ENCODE data around the gene BAHD1. TPM values are rescaled to one million over a fixed set of nuclear protein-coding genes. Genes with fewer than 3 reads are reported as not detected.
A peak's percentile ranks its signal among the peaks of the same experiment; 100 is the strongest.

Gene BAHD1
- total RNA-seq, 1 donor from 2014 or later = 5.8 TPM

- DNase-seq (ENCODE audit: low spot score) = no peak
Observed at GRCh38 chr15:40467261-40467615, 26.5 kb downstream of the BAHD1 start.

DNA sequence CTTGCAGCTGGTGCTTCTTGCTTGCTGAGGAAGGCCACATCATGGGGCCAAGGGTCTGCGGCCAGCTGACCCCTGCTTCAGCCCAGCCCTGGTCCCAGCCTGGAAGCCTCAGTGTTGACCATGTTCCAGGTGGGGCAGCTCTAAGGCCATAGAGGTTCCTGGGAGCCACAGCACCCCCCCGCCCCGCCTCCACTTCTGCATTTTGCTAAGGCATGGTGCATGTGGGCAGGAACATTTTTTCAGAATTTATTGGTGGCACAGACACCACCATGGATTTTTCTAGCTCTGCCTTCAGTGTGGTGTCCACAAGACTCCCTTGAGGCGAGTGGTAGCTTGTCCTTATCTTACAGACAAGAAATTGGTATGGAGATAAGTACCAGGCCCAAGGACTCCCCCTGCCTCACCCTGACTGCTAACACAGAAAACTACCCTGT is 28.2 kb downstream of the BAHD1 start:
- no peak for DNase-seq (ENCODE audit: low spot score)

DNA sequence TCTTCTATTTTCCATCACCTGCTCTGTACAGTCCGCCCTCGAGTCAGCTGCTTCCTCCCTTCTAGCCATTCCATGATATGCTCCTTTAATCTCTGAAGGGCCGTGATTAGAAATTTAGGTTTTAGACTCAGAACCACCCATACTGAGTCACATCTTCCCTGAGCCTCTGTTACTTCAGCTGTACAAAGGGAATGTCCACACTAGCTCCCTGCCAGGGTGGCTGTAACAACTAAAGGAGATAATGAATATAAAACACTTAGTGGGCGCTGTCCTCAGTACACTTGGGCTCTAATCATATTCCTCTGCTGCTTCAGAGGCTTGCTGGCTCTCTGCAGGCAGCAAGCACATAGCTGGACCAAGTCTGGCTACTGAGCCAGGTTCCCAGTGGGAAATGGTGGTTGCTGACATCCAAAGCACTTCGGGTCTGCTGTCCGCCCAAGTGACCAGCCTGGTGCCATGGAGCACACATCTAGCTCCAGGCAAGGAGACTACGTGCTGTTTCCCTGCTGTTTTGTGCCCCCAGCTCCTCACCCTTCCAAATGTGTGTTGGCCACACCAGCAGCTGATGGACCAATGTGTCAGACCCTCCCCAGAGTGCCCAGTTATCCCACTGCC is 29.1 kb downstream of the BAHD1 start:
- peak; percentile 25 for DNase-seq (ENCODE audit: low spot score)

- DNase-seq (ENCODE audit: low spot score) = peak; percentile 78
Observed at GRCh38 chr15:40470423-40471104, 29.8 kb downstream of the BAHD1 start, which contains the start of gene CHST14. Gene CHST14 (plus strand): TSS chr15:40470984. CDS start chr15:40471214, 230 bp downstream.

- DNase-seq (ENCODE audit: low spot score) = peak; percentile 62
Observed at GRCh38 chr15:40471105-40471807, 30.5 kb downstream of the BAHD1 start.

- peak; percentile 33 for DNase-seq (ENCODE audit: low spot score)
Observed at GRCh38 chr15:40471808-40472150, 31.0 kb downstream of the BAHD1 start.

- no peak for DNase-seq (ENCODE audit: low spot score)
Observed at GRCh38 chr15:40472171-40472727, 31.5 kb downstream of the BAHD1 start.

DNA sequence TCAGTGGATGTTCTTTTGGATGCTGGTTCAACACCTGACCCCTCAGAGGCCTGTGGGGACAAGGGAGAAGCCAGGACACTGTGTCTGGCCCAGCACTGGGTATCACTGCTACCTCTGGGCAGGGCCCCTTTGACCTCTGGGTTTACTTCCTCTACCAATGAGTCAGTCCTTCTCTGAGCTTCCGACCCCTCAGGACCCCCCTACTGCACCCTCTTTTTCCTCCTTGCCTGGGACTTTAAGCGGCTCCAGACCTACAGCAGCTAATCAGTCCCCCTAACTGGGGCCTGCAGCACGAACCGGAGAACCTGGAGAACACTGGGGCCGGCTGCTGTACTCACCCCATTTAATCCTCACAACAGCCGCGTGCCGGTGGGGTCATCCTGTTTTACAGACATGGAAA is 33.8 kb downstream of the BAHD1 start:
- no peak for DNase-seq (ENCODE audit: low spot score)

DNA sequence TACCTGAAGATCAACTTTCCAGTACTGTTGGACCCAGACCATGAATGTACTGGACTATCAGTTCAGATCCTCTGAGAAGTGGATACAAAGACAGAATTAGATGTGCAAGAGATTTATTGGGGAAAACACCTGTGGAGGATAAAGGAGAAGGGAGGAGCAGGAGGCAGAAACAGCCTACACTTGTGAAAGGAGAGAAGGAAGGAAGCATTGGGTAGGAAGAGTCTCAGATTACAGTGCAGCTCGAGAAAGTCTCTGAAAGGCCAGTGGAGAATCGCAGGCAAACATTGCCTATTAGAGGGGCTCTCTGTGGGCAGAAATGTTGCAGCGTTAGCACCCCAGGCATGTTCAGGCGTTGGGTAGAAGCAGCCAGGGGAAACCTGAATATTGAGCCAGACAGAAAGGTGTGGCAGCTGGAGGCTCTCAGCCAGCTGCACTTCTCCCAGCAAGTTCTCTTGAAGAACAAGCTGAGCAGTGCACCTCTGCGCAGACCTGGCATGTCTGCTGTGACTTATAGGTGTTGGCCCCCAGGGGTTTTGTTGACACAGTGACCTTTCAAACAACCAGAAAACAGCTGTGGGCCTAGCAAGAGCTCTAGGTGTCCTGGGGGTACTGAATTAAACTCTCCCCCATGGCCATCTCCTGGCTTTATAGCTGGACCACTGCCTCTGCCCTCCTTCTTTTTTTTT is 37.0 kb downstream of the BAHD1 start:
- peak; percentile 23 for DNase-seq (ENCODE audit: low spot score)

DNA sequence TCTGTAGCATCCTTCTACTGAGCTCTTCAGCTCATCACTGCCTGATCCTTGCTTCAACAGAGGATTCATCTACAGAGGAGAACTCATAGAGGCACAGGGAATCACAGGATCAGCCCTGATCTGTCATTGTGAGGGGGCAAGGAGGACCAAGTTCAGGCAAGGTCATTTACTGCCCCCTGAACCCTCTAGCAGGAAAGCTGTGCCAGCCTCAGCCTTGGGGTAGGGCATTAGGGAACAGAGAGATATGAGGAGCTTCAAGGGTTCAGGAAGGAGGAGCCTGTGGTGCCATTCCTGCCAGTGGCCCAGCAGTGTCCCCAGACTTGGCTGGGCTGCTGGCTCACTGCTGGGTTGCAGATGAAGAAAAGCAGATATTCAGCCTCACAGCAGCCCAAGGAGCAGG is 38.3 kb downstream of the BAHD1 start:
- DNase-seq (ENCODE audit: low spot score) = no peak

DNA sequence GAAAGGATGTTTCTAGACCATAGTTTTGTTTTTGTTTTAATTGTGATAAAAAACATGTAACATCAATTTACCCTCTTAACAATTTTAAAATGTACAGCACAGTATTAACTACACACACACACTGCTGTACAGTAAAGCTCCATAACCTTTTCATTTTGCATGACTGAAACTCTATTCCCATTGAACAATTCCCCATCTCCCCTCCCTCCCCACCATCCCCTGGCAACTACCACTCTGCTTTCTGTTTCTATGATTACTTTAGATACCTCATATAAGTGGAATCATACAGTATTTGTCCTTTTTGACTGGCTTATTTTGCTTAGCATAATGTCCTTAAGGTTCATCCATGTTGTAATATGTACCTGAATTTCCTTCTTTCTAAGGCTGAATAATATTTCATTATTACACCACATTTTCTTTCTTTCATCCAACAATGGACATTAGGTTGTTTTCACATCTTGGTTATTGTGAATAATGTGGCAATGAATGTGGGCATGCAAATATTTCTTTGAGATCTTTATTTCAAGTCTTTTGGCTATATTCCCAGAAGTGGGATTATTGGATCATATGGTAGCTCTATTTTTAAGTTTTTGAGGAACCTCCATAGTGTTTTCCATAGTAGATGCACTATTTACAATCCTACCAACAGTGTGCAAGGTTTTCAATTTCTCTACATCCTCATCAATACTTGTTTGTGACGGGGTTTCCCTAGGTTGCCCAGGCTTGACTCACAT is 40.8 kb downstream of the BAHD1 start:
- DNase-seq (ENCODE audit: low spot score) = peak; percentile 55

- no peak for DNase-seq (ENCODE audit: low spot score)
Observed at GRCh38 chr15:40483919-40484318, 43.2 kb downstream of the BAHD1 start.

DNA sequence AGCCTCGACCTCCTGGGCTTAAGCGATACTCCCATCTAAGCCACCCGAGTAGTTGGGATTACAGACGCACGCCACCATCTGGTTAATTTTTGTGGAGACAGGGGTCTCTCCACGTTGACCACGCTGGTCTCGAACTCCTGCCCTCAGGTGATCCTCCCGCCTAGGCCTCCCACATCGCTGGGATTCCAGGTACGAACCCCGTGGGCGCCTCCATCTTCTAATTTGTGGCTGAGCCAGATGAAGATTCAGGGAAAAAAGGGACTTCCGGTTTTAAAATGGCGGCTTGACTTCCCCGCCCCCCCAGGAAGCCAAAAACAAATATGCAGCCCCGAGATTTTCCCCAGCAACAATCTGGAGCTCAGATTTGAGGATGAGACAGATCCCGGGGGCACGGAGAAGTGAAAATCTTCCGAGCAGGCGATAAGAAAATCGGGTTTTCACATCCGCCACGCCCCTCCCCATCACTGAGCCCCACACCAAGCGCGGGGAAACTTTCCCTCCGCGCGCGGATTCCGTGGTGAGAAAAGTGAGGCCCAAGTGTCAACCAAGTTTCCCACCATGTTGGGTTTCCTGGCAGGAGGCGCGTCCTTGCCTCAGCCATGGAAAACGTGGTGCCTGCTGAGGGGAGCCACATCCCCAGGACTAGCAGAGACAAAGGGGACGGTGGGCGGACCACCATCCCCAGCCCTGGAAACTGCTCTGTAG is 45.5 kb downstream of the BAHD1 start:
- DNase-seq (ENCODE audit: low spot score) = no peak

DNA sequence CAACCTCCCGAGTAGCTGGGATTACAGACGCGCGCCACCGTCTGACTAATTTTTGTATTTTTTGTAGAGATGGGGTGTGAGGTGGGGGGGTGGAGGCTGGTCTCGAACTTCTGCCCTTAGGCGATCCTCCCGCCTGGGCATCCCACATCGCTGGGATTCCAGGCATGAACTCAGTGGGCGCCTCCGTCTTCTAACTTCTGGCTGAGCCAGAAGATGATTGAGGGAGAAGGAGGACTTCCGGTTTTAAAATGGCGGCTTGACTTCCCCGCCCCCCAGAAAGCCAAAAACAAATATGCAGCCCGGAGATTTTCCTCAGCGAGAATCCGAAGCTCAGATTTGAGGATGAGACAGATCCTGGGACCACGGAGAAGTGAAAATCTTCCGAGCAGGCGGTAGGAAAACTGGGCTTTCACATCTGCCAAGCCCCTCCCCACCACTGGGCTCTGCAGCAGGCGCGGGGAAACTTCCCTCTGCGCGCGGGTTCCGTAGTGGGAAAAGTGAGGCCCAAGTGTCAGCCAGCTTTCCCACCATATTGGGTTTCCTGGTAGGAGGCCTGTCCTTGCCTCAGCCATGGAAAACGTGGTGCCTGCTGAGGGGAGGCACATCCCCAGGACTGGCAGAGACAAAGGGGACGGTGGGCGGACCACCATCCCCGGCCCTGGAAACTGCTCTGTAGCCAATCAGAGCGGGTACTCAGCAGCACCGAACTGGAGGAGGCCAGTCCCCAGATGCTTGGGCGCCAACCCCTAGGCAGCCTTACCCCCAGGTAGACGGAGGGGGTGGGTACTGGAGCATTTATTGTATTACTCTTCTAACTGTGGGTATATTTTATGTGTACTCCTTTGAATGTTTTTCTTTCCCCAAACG is 47.3 kb downstream of the BAHD1 start:
- no peak for DNase-seq (ENCODE audit: low spot score)

- DNase-seq (ENCODE audit: low spot score) = no peak
Observed at GRCh38 chr15:40489274-40490175, 48.8 kb downstream of the BAHD1 start.

GRCh38 chr15:40493089-40493840 is 52.5 kb downstream of the BAHD1 start:
- no peak for DNase-seq (ENCODE audit: low spot score)

DNA sequence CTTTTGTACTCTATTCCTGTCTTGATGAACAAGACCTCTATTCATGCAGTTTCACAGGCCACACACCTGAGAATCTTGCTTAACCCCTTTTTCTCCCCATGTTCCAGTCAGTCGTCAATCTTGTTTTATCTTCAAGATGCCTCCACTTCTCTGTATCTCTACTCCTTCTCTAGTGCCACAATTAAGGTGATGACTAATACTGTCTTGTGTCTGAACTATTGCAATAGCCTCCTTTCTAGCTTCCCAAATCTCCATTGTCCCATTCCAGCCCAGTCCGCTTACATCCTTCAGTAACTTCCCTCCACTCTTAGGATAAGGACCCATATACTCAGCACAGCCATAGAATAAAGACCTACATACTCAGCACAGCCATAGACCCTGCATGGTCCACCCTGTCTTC is 54.8 kb downstream of the BAHD1 start:
- no peak for DNase-seq (ENCODE audit: low spot score)

DNA sequence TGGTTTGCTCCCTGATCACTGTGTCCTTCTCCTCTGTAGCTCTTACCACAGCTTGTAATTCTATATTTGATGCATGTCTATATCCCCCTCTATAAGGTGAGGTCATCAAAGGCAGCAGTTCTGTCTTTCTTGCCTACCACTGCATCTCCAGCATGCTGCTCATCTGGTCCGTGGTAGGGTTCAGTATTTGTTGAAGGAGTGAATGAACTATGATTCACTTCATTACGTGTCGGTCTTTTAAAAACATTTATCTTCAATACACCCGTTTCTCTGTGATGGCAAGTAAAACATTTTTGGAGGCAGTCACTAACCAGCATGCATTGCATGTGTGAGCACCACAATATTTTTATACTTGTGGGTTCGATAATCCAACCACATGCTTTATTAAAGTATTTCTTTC is 57.7 kb downstream of the BAHD1 start:
- no peak for DNase-seq (ENCODE audit: low spot score)
